Aorta (tissue), 5 donors: Measurements from ENCODE around the gene C6orf132. TPM values are rescaled to one million over a fixed set of nuclear protein-coding genes. Genes with fewer than 3 reads are reported as not detected.

Source experiments
- ATAC-seq: fragments of 200-7000 bp; cut with Tn5 transposase; one replicate; pipeline ENCODE4 v1.9.1; 2022; ENCODE audit warnings: moderate library complexity; ENCODE audit not compliant: low FRiP score
- DNase-seq, 2 donors: peaks; one replicate each; pipeline ENCODE4 v3.0.0-alpha.2; 2020
- H3K27ac ChIP-seq, 2 donors: one replicate each; pipeline ENCODE4 v1.5.1; 2013; ENCODE audit warnings: low read length in 2 of 2, mild to moderate bottlenecking in 2 of 2, moderate library complexity in 2 of 2, control low read depth in 1 of 2, inconsistent platforms in 1 of 2, low read depth in 1 of 2
- H3K27me3 ChIP-seq, 2 donors: one replicate each; pipeline ENCODE4 v1.6.1; 2013; ENCODE audit warnings: control low read depth in 1 of 2, low read length in 1 of 2, mild to moderate bottlenecking in 1 of 2, moderate library complexity in 1 of 2; ENCODE audit not compliant: insufficient read depth in 2 of 2, control insufficient read depth in 1 of 2
- H3K36me3 ChIP-seq, 2 donors: one replicate each; pipeline ENCODE4 v1.6.1; 2013; ENCODE audit warnings: control low read depth in 1 of 2, low read length in 1 of 2, mild to moderate bottlenecking in 1 of 2; ENCODE audit not compliant: insufficient read depth in 2 of 2, control insufficient read depth in 1 of 2
- H3K4me1 ChIP-seq, 2 donors: one replicate each; pipeline ENCODE4 v1.6.1; 2013; ENCODE audit warnings: low read length in 2 of 2, control low read depth in 1 of 2, mild to moderate bottlenecking in 1 of 2, moderate library complexity in 1 of 2; ENCODE audit not compliant: insufficient read depth in 2 of 2, control insufficient read depth in 1 of 2
- H3K4me3 ChIP-seq, 2 donors: one replicate each; pipeline ENCODE4 v1.5.1; 2013; ENCODE audit warnings: low read length in 2 of 2, control low read depth in 1 of 2, mild to moderate bottlenecking in 1 of 2
- H3K9me3 ChIP-seq: one replicate; pipeline ENCODE4 v1.6.1; 2013; ENCODE audit warnings: mild to moderate bottlenecking, low read length; ENCODE audit not compliant: control insufficient read depth
- WGBS, 2 donors: extraction: QIAGEN DNeasy Blood & Tissue Kit; methylation state at CpG; one replicate each; pipeline ENCODE4 v1.1.7; 2013; 5-methylcytosine and 5-hydroxymethylcytosine counted together
- intact Hi-C, 2 donors: fragments of 100-400 bp; cut with DNase I; formaldehyde crosslinking; loops; one replicate each; pipeline versions ENCODE4 v1.14.2 to v1.15.0; 2022
- polyA plus RNA-seq, 2 donors: library from polyadenylated mRNA; stranded (reverse); fragments of 200-250 nt; gene quantifications; one replicate each; pipeline ENCODE4 v1.2.3, GENCODE V29; 2013
- total RNA-seq, 2 donors: library from RNA; stranded (reverse); fragmentation: NEBNext Ultra II Directional; extraction: Animal tissue kit (Norgen Biotek cat#: 25700); gene quantifications; one replicate each; pipeline ENCODE4 v1.2.1, GENCODE V29; 2021
- donor health status: healthy with polysubstance abuse.
- donor health status: Bipolar disorder and iron deficiency.
- donor health status: DM: no; HTN: no; CAD: no.
- donor health status: DM: no; HTN: no; CAD: no.
- donor health status: DM: yes; HTN: yes; CAD: no.

Gene C6orf132
- total and polyA plus RNA-seq, 4 donors: 0.51 to 30.7 (median 2.4) TPM

- ATAC-seq: no peak
- 92 to 95% methylated on average over 5 of the region's 5 CpGs for WGBS, 2 donors
- intact Hi-C loops: no loop called here
- no peak overlapping the region for H3K27ac ChIP-seq
- no peaks in the 10 kb centered on the region for H3K4me1 ChIP-seq
- no peaks in the 10 kb centered on the region for H3K27me3 ChIP-seq
- H3K36me3 ChIP-seq: peaks cover 18 to 27% of the 10 kb centered on the region in 2 donors
- H3K4me3 ChIP-seq: no peak overlapping the region
- no peaks in the 10 kb centered on the region for H3K9me3 ChIP-seq
- peak in 1 of 2 donors; percentile 31 for DNase-seq
Measured at GRCh38 chr6:42068872-42069522, 73.4 kb downstream of the C6orf132 start.

- intact Hi-C loops: no loop called here
- no peak for ATAC-seq
- Histone ChIP-seq H3K27ac (no peak overlapping the region), H3K9me3 (no peaks in the 10 kb centered on the region), H3K4me1 (no peaks in the 10 kb centered on the region), H3K4me3 (no peak overlapping the region), H3K36me3 (peaks cover 14 to 27% of the 10 kb centered on the region in 2 donors), H3K27me3 (no peaks in the 10 kb centered on the region)
- WGBS, 2 donors: 64 to 66% methylated on average over 7 of the region's 7 CpGs
- DNase-seq: peak in 1 of 2 donors; percentile 9
Measured at GRCh38 chr6:42068173-42068572, 74.2 kb downstream of the C6orf132 start.

- DNase-seq: peak in 1 of 2 donors; percentile 67
- ATAC-seq: no peak
- Histone ChIP-seq H3K27me3 (no peaks in the 10 kb centered on the region), H3K4me1 (no peaks in the 10 kb centered on the region), H3K27ac (no peak overlapping the region), H3K9me3 (no peaks in the 10 kb centered on the region), H3K4me3 (no peak overlapping the region), H3K36me3 (peaks cover 14 to 24% of the 10 kb centered on the region in 2 donors)
- WGBS, 2 donors: 92 to 93% methylated on average over 13 of the region's 13 CpGs
- intact Hi-C loops: no loop called here
Measured at GRCh38 chr6:42066156-42066675, 76.2 kb downstream of the C6orf132 start.

- DNase-seq (peak in 1 of 2 donors; percentile 0), ATAC-seq (no peak)
- H3K9me3 ChIP-seq: no peaks in the 10 kb centered on the region
- peaks cover 0 to 15% of the 10 kb centered on the region in 2 donors for H3K36me3 ChIP-seq
- intact Hi-C loops: no loop called here
- 91 to 94% methylated on average over 5 of the region's 5 CpGs for WGBS, 2 donors
- H3K4me1 ChIP-seq: no peaks in the 10 kb centered on the region
- H3K27me3 ChIP-seq: no peaks in the 10 kb centered on the region
- no peak overlapping the region for H3K27ac ChIP-seq
- no peak overlapping the region for H3K4me3 ChIP-seq
Measured at GRCh38 chr6:42059743-42060142, 82.7 kb downstream of the C6orf132 start.

- no peak for ATAC-seq
- Histone ChIP-seq H3K36me3 (peaks cover 0 to 10% of the 10 kb centered on the region in 2 donors), H3K4me1 (no peaks in the 10 kb centered on the region), H3K4me3 (no peak overlapping the region), H3K9me3 (no peaks in the 10 kb centered on the region), H3K27me3 (no peaks in the 10 kb centered on the region), H3K27ac (no peak overlapping the region)
- DNase-seq: no peak
- intact Hi-C loops: no loop called here
Measured at GRCh38 chr6:42053601-42054000, 88.8 kb downstream of the C6orf132 start.

- no peak for ATAC-seq
- Histone ChIP-seq H3K4me3 (peak overlapping the region; percentile 39 to 77), H3K36me3 (peaks cover 0 to 5% of the 10 kb centered on the region in 2 donors), H3K9me3 (no peaks in the 10 kb centered on the region), H3K27ac (no peak overlapping the region), H3K27me3 (no peaks in the 10 kb centered on the region), H3K4me1 (no peaks in the 10 kb centered on the region)
- intact Hi-C loops: no loop called here
- WGBS, 2 donors: 31 to 34% methylated on average over 8 of the region's 8 CpGs
- peak in 1 of 2 donors; percentile 25 for DNase-seq
Measured at GRCh38 chr6:42051268-42051653, 91.2 kb downstream of the C6orf132 start.

Other genes with a start within 250 kb of the C6orf132 start
- 1 to 10 TPM; 2.3 to 5.3 TPM for gene USP49, start 247.2 kb downstream of the C6orf132 start, total RNA-seq
- gene USP49, start 247.2 kb downstream of the C6orf132 start, polyA plus RNA-seq: 1 to 10 TPM; 1.3 to 1.5 TPM
- 10 to 100 TPM; 11.7 to 16.1 TPM for gene MED20, start 221.5 kb downstream of the C6orf132 start, total RNA-seq
- gene MED20, start 221.5 kb downstream of the C6orf132 start, polyA plus RNA-seq: 1 to 10 TPM; 6.1 to 7.5 TPM
- 10 to 100 TPM in 1 of 2 donors, 1 to 10 TPM in 1; 9.7 to 12.0 TPM for gene BYSL, start 221.1 kb downstream of the C6orf132 start, total RNA-seq
- gene BYSL, start 221.1 kb downstream of the C6orf132 start, polyA plus RNA-seq: 1 to 10 TPM; 3.4 to 5.6 TPM
- 10 to 100 TPM; 47.8 to 51.4 TPM for gene CCND3, start 200.8 kb downstream of the C6orf132 start, total RNA-seq
- gene CCND3, start 200.8 kb downstream of the C6orf132 start, polyA plus RNA-seq: 10 to 100 TPM; 45.2 to 48.3 TPM
- gene TAF8, start 92.1 kb downstream of the C6orf132 start, total RNA-seq: 10 to 100 TPM; 24.2 to 28.6 TPM
- gene TAF8, start 92.1 kb downstream of the C6orf132 start, polyA plus RNA-seq: 10 to 100 TPM; 14.7 to 15.0 TPM
- not detected for gene GUCA1A, start 30.7 kb upstream of the C6orf132 start, total RNA-seq
- gene GUCA1A, start 30.7 kb upstream of the C6orf132 start, polyA plus RNA-seq: not detected
- gene GUCA1B, start 52.3 kb upstream of the C6orf132 start, total RNA-seq: 1 to 10 TPM; 2.0 to 4.1 TPM
- 1 to 10 TPM in 1 of 2 donors, under 1 TPM in 1; 0.88 to 2.4 TPM for gene GUCA1B, start 52.3 kb upstream of the C6orf132 start, polyA plus RNA-seq
- gene MRPS10, start 75.2 kb upstream of the C6orf132 start, total RNA-seq: 10 to 100 TPM; 20.2 to 24.3 TPM
- gene MRPS10, start 75.2 kb upstream of the C6orf132 start, polyA plus RNA-seq: 10 to 100 TPM; 17.7 to 28.4 TPM